HG02970 (cell line): ENCODE measurements around the gene DSE.

Experiments
- ATAC-seq: cut with Tn5 transposase; IDR thresholded peaks from one replicate; pipeline ENCODE4 v1.9.1; 2021; ENCODE audit warnings: mild to moderate bottlenecking, moderate library complexity, moderate number of reproducible peaks; ENCODE audit not compliant: unreplicated experiment, low FRiP score

Gene DSE

GRCh38 chr6:116359131-116359530 lies 11.6 kb upstream of the DSE start:
- no peak for ATAC-seq

- no peak for ATAC-seq
Measured at GRCh38 chr6:116359835-116360234, 10.9 kb upstream of the DSE start.

- no peak for ATAC-seq
Measured at GRCh38 chr6:116362276-116362675, 8.5 kb upstream of the DSE start.

GRCh38 chr6:116363759-116364158 lies 7.0 kb upstream of the DSE start:
- no peak for ATAC-seq

- ATAC-seq: no peak
Measured at GRCh38 chr6:116364321-116364720, 6.4 kb upstream of the DSE start.

- no peak for ATAC-seq
Measured at GRCh38 chr6:116365743-116366142, 5.0 kb upstream of the DSE start.

GRCh38 chr6:116366740-116367275 lies 3.9 kb upstream of the DSE start:
- ATAC-seq: no peak

GRCh38 chr6:116369540-116369939 lies 1.2 kb upstream of the DSE start:
- no peak for ATAC-seq

GRCh38 chr6:116369964-116370759 lies 585 bp upstream of the DSE start:
- ATAC-seq: peak; percentile 16

- ATAC-seq: peak; percentile 42
Measured at GRCh38 chr6:116371120-116371917, 572 bp downstream of the DSE start.

GRCh38 chr6:116371918-116372209 lies 1.1 kb downstream of the DSE start:
- ATAC-seq: no peak

- no peak for ATAC-seq
Measured at GRCh38 chr6:116373300-116373699, 2.6 kb downstream of the DSE start.

GRCh38 chr6:116373940-116374339 lies 3.2 kb downstream of the DSE start:
- no peak for ATAC-seq

GRCh38 chr6:116374586-116374985 lies 3.8 kb downstream of the DSE start:
- no peak for ATAC-seq

- no peak for ATAC-seq
Measured at GRCh38 chr6:116375262-116375661, 4.5 kb downstream of the DSE start.

GRCh38 chr6:116376149-116376548 lies 5.4 kb downstream of the DSE start:
- no peak for ATAC-seq

GRCh38 chr6:116379764-116380163 lies 9.0 kb downstream of the DSE start:
- no peak for ATAC-seq

GRCh38 chr6:116380346-116380745 lies 9.6 kb downstream of the DSE start:
- no peak for ATAC-seq

- ATAC-seq: no peak
Measured at GRCh38 chr6:116381000-116381399, 10.3 kb downstream of the DSE start.

GRCh38 chr6:116382587-116382986 lies 11.8 kb downstream of the DSE start:
- no peak for ATAC-seq

- ATAC-seq: no peak
Measured at GRCh38 chr6:116384727-116385458, 14.1 kb downstream of the DSE start.
